HEK293 (cell line): Measurements from ENCODE around the gene PPP2R2B.

Source experiments
- CTCF ChIA-PET: fragments of 350-600 bp; formaldehyde crosslinking; extraction: SDS; loops from one replicate; lab custom pipeline; 2021; ENCODE audit warnings: antibody characterized with exemption; lab: Yijun Ruan, JAX
- POLR2A ChIA-PET: fragments of 300-600 bp; formaldehyde crosslinking; extraction: SDS; loops from one replicate; lab custom pipeline; 2020; ENCODE audit warnings: antibody characterized with exemption, inconsistent platforms; lab: Yijun Ruan, JAX
- H3K27ac ChIP-seq: fragments of 200-500 bp; sonication (Bioruptor generic); 2 replicates; pipeline ENCODE4 v1.5.1; 2014; ENCODE audit warnings: low read depth, low read length, control low read depth, inconsistent platforms; ENCODE audit errors: extremely low read depth
- H3K36me3 ChIP-seq, 2 experiments: fragments of 200-500 bp in 1 of 2; sonication (Bioruptor generic) in 1 of 2; 1 replicate in 1 of 2; 2 replicates in 1 of 2; pipeline ENCODE4 v1.5.1; 2014 to 2017; ENCODE audit warnings: inconsistent platforms in 2 of 2, low read length in 2 of 2; ENCODE audit not compliant: control insufficient read depth in 2 of 2, insufficient read depth in 1 of 2
- H3K4me1 ChIP-seq: fragments of 200-500 bp; sonication (Bioruptor generic); 2 replicates; pipeline ENCODE4 v1.5.1; 2014; ENCODE audit warnings: mild to moderate bottlenecking, low read length, inconsistent platforms; ENCODE audit not compliant: control insufficient read depth, insufficient read depth
- H3K4me3 ChIP-seq: 2 replicates; pipeline ENCODE4 v1.5.1; 2011; ENCODE audit warnings: low read depth, mild to moderate bottlenecking, control low read depth, low read length, moderate library complexity
- H3K9me3 ChIP-seq: fragments of 200-500 bp; sonication (Bioruptor generic); 2 replicates; pipeline ENCODE4 v1.5.1; 2014; ENCODE audit warnings: low read depth, low read length, inconsistent platforms; ENCODE audit not compliant: control insufficient read depth, insufficient read depth
- KLF9 ChIP-seq: fragments of 450-650 bp; formaldehyde crosslinking; IDR thresholded peaks from 2 replicates; pipeline ENCODE4 v1.5.1; 2016; ENCODE audit warnings: missing biosample characterization, missing genetic modification characterization, low read depth
- SP3 ChIP-seq: fragments of 450-650 bp; formaldehyde crosslinking; IDR thresholded peaks from 2 replicates; pipeline ENCODE4 v1.5.1; 2016; ENCODE audit warnings: missing biosample characterization, missing genetic modification characterization
- WT1 ChIP-seq: fragments of 450-650 bp; formaldehyde crosslinking; IDR thresholded peaks from 2 replicates; pipeline ENCODE4 v1.5.1; 2016; ENCODE audit warnings: missing biosample characterization, missing genetic modification characterization
- ZBTB1 ChIP-seq: fragments of 450-650 bp; formaldehyde crosslinking; IDR thresholded peaks from 2 replicates; pipeline ENCODE4 v1.5.1; 2016; ENCODE audit warnings: missing biosample characterization, missing genetic modification characterization
- ZBTB20 ChIP-seq: fragments of 450-650 bp; formaldehyde crosslinking; IDR thresholded peaks from 2 replicates; pipeline ENCODE4 v1.5.1; 2016; ENCODE audit warnings: missing biosample characterization, missing genetic modification characterization
- ZBTB48 ChIP-seq: fragments of 450-650 bp; formaldehyde crosslinking; IDR thresholded peaks from 2 replicates; pipeline ENCODE4 v1.5.1; 2016; ENCODE audit warnings: missing biosample characterization, missing genetic modification characterization
- ZNF184 ChIP-seq: fragments of 450-650 bp; IDR thresholded peaks from 2 replicates; pipeline ENCODE4 v1.5.1; 2018; ENCODE audit warnings: missing biosample characterization, mild to moderate bottlenecking, missing genetic modification characterization
- ZNF266 ChIP-seq: fragments of 450-650 bp; formaldehyde crosslinking; IDR thresholded peaks from 2 replicates; pipeline ENCODE4 v1.5.1; 2016; ENCODE audit warnings: missing biosample characterization, missing genetic modification characterization, low read depth
- ZNF350 ChIP-seq: fragments of 450-650 bp; formaldehyde crosslinking; IDR thresholded peaks from 2 replicates; pipeline ENCODE4 v1.5.0; 2017; ENCODE audit warnings: missing biosample characterization, mild to moderate bottlenecking, missing genetic modification characterization
- ZNF37A ChIP-seq: fragments of 450-650 bp; IDR thresholded peaks from 2 replicates; pipeline ENCODE4 v1.5.1; 2018; ENCODE audit warnings: missing biosample characterization, missing genetic modification characterization
- ZNF48 ChIP-seq: fragments of 450-650 bp; formaldehyde crosslinking; IDR thresholded peaks from 2 replicates; pipeline ENCODE4 v1.5.1; 2016; ENCODE audit warnings: missing biosample characterization, missing genetic modification characterization
- ZNF544 ChIP-seq: fragments of 450-650 bp; formaldehyde crosslinking; IDR thresholded peaks from 2 replicates; pipeline ENCODE4 v1.5.0; 2017; ENCODE audit warnings: missing biosample characterization, missing genetic modification characterization
- ZNF596 ChIP-seq: fragments of 450-650 bp; IDR thresholded peaks from 2 replicates; pipeline ENCODE4 v1.5.0; 2018; ENCODE audit warnings: missing biosample characterization, mild to moderate bottlenecking, missing genetic modification characterization, moderate library complexity
- ZNF639 ChIP-seq: fragments of 450-650 bp; formaldehyde crosslinking; IDR thresholded peaks from 2 replicates; pipeline ENCODE4 v1.5.1; 2016; ENCODE audit warnings: missing biosample characterization, missing genetic modification characterization
- ZNF701 ChIP-seq: fragments of 450-650 bp; formaldehyde crosslinking; IDR thresholded peaks from 2 replicates; pipeline ENCODE4 v1.5.1; 2016; ENCODE audit warnings: missing biosample characterization, missing genetic modification characterization
- ZNF704 ChIP-seq: fragments of 450-650 bp; formaldehyde crosslinking; IDR thresholded peaks from 2 replicates; pipeline ENCODE4 v1.5.1; 2016; ENCODE audit warnings: missing biosample characterization, missing genetic modification characterization
- ZNF785 ChIP-seq: fragments of 450-650 bp; formaldehyde crosslinking; IDR thresholded peaks from 2 replicates; pipeline ENCODE4 v1.5.1; 2016; ENCODE audit warnings: missing biosample characterization, missing genetic modification characterization
- ZNF843 ChIP-seq: fragments of 450-650 bp; formaldehyde crosslinking; IDR thresholded peaks from 2 replicates; pipeline ENCODE4 v1.5.1; 2016; ENCODE audit warnings: missing biosample characterization, missing genetic modification characterization
- ZSCAN30 ChIP-seq: fragments of 450-650 bp; IDR thresholded peaks from 2 replicates; pipeline ENCODE4 v1.5.1; 2018; ENCODE audit warnings: missing biosample characterization, mild to moderate bottlenecking, missing genetic modification characterization, moderate library complexity
- TF ChIP-seq, protein P1 (sequence below): fragments of 450-650 bp; formaldehyde crosslinking; conservative IDR thresholded peaks from 2 replicates; pipeline ENCODE4 v1.5.1; 2016; ENCODE audit warnings: low read depth, missing biosample characterization, missing genetic modification characterization
- TF ChIP-seq, protein P2 (sequence below): fragments of 450-650 bp; formaldehyde crosslinking; IDR thresholded peaks from 2 replicates; pipeline ENCODE4 v1.5.1; 2016; ENCODE audit warnings: missing biosample characterization, missing genetic modification characterization
- TF ChIP-seq, protein P3 (sequence below): fragments of 450-650 bp; formaldehyde crosslinking; IDR thresholded peaks from 2 replicates; pipeline ENCODE4 v1.5.1; 2017; ENCODE audit warnings: missing biosample characterization, missing genetic modification characterization

The PPP2R2B gene

DNA sequence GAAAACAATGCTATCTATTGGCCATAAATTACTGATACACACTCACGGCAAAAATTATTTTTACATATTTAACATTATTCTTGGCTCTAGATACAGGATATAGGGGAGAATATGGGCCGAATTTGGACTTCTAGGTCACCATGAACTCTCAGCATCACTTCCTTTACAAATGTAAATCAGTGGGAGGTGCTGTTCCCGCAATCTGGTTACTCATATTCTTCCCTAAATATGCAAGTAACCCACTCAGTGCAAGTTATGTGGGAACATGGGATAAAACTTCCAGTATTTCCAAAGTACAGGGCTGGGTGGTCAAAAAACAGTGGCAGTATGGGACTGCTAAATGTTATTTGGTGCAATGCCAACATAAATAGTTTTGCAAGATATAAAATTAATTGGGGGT lies 145.6 kb downstream of the PPP2R2B start (continued):
- TF ChIP-seq, protein P1, sequence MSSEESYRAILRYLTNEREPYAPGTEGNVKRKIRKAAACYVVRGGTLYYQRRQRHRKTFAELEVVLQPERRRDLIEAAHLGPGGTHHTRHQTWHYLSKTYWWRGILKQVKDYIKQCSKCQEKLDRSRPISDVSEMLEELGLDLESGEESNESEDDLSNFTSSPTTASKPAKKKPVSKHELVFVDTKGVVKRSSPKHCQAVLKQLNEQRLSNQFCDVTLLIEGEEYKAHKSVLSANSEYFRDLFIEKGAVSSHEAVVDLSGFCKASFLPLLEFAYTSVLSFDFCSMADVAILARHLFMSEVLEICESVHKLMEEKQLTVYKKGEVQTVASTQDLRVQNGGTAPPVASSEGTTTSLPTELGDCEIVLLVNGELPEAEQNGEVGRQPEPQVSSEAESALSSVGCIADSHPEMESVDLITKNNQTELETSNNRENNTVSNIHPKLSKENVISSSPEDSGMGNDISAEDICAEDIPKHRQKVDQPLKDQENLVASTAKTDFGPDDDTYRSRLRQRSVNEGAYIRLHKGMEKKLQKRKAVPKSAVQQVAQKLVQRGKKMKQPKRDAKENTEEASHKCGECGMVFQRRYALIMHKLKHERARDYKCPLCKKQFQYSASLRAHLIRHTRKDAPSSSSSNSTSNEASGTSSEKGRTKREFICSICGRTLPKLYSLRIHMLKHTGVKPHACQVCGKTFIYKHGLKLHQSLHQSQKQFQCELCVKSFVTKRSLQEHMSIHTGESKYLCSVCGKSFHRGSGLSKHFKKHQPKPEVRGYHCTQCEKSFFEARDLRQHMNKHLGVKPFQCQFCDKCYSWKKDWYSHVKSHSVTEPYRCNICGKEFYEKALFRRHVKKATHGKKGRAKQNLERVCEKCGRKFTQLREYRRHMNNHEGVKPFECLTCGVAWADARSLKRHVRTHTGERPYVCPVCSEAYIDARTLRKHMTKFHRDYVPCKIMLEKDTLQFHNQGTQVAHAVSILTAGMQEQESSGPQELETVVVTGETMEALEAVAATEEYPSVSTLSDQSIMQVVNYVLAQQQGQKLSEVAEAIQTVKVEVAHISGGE (tag by site-specific recombination): no peak
- no peak for TF ChIP-seq ZNF350 (tag by site-specific recombination)
- TF ChIP-seq ZBTB1 (tag by site-specific recombination): no peak
- TF ChIP-seq ZNF48: no peak
- TF ChIP-seq ZNF785 (tag by site-specific recombination): no peak
- TF ChIP-seq, protein P2, sequence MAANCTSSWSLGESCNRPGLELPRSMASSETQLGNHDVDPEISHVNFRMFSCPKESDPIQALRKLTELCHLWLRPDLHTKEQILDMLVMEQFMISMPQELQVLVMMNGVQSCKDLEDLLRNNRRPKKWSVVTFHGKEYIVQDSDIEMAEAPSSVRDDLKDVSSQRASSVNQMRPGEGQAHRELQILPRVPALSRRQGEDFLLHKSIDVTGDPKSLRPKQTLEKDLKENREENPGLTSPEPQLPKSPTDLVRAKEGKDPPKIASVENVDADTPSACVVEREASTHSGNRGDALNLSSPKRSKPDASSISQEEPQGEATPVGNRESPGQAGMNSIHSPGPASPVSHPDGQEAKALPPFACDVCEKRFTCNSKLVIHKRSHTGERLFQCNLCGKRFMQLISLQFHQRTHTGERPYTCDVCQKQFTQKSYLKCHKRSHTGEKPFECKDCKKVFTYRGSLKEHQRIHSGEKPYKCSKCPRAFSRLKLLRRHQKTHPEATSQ (tag by site-specific recombination): no peak
- no peak for TF ChIP-seq ZNF704 (tag by site-specific recombination)
- no peak for TF ChIP-seq ZNF184 (tag by site-specific recombination)
- TF ChIP-seq, protein P3, sequence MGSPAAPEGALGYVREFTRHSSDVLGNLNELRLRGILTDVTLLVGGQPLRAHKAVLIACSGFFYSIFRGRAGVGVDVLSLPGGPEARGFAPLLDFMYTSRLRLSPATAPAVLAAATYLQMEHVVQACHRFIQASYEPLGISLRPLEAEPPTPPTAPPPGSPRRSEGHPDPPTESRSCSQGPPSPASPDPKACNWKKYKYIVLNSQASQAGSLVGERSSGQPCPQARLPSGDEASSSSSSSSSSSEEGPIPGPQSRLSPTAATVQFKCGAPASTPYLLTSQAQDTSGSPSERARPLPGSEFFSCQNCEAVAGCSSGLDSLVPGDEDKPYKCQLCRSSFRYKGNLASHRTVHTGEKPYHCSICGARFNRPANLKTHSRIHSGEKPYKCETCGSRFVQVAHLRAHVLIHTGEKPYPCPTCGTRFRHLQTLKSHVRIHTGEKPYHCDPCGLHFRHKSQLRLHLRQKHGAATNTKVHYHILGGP (tag by site-specific recombination): no peak
- TF ChIP-seq ZNF701 (tag by site-specific recombination): no peak

DNA sequence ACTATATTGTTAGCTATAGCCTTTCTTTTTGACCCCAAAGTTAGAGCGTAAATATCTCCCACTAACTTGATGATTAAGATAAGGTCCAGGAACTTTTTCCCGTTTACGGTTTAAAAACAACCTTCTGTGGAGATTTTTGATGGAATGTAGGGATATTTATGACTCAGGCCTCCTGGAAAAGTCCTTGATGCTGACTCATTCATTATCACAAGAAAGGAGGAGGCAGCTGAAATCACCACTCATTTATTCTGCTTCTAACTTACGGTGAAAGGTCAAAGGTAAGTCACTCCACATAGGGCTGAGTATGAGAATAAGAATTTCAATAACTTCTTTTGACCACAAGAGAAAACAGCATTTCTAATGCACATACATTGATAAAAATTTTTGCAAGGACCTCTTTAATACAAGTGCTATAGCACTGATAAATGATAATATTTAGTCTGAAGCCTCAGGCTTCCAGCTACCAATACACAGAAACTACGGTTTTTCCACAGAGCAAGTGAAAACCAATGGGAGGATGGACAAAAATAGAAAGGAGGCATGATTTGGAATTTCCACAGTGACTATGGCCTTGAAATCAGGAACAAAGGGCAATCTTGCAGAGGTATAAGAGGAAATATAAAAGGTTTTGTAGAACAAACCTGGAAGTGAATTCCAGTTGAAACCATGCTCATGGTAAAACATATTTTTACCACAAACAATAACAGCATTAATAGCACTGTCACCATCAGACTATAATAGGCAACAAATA lies 146.5 kb downstream of the PPP2R2B start:
- Histone ChIP-seq H3K27ac (no peak overlapping the region), H3K4me3 (no peak overlapping the region), H3K36me3 (no peaks in the 10 kb centered on the region), H3K9me3 (no peaks in the 10 kb centered on the region), H3K4me1 (no peaks in the 10 kb centered on the region)
- no peak for TF ChIP-seq ZNF544 (tag by site-specific recombination)
- no peak for TF ChIP-seq ZNF843
- TF ChIP-seq WT1 (tag by site-specific recombination): no peak
- no peak for TF ChIP-seq KLF9
- no peak for TF ChIP-seq SP3
- TF ChIP-seq ZNF596 (tag by site-specific recombination): no peak
- TF ChIP-seq ZSCAN30 (tag by site-specific recombination): no peak
- no peak for TF ChIP-seq ZBTB48
- no peak for TF ChIP-seq ZBTB20
- TF ChIP-seq ZNF37A: no peak
- TF ChIP-seq ZNF266 (tag by site-specific recombination): no peak
- TF ChIP-seq ZNF639 (tag by site-specific recombination): no peak
- CTCF ChIA-PET: interaction anchor here (1.0 to 1.1 kb wide), 2 partner anchors 125 to 234 kb away, joined by 3 to 4 read pairs; no protein-coding TSS in a partner anchor
- POLR2A ChIA-PET: no interaction called here
